Smooth muscle cell (in vitro differentiated cells): ENCODE measurements around the gene TRPC3. TPM values are rescaled to one million over a fixed set of nuclear protein-coding genes. Genes with fewer than 3 reads are reported as not detected.

Source experiments
- DNase-seq: peaks from one replicate; lab custom pipeline; 2025; ENCODE audit not compliant: unreplicated experiment; lab: John Stamatoyannopoulos, UW
- H2AFZ ChIP-seq: fragments of 200-600 bp; sonication (generic); 2 replicates; pipeline ENCODE4 v1.6.0; 2016; ENCODE audit warnings: antibody characterized with exemption, low read depth, mild to moderate bottlenecking
- H3F3A ChIP-seq: fragments of 200-600 bp; sonication (generic); 2 replicates; pipeline ENCODE4 v1.6.0; 2017; ENCODE audit warnings: antibody characterized with exemption, low read depth
- H3K27ac ChIP-seq: fragments of 200-600 bp; sonication (generic); 2 replicates; pipeline ENCODE4 v1.5.1; 2016; ENCODE audit warnings: low read depth, mild to moderate bottlenecking
- H3K27me3 ChIP-seq: fragments of 200-600 bp; sonication (generic); 2 replicates; pipeline ENCODE4 v1.6.1; 2016; ENCODE audit warnings: low read depth, mild to moderate bottlenecking
- H3K36me3 ChIP-seq: fragments of 200-600 bp; sonication (generic); 2 replicates; pipeline ENCODE4 v1.5.1; 2016; ENCODE audit warnings: low read depth
- H3K4me1 ChIP-seq: fragments of 200-600 bp; sonication (generic); 2 replicates; pipeline ENCODE4 v1.5.1; 2016; ENCODE audit warnings: low read depth
- H3K4me2 ChIP-seq: fragments of 200-600 bp; sonication (generic); 2 replicates; pipeline ENCODE4 v1.6.0; 2016; ENCODE audit warnings: mild to moderate bottlenecking
- H3K4me3 ChIP-seq: fragments of 200-600 bp; sonication (generic); 2 replicates; pipeline ENCODE4 v1.5.1; 2016; ENCODE audit warnings: mild to moderate bottlenecking
- H3K79me2 ChIP-seq: fragments of 200-600 bp; sonication (generic); 2 replicates; pipeline ENCODE4 v1.6.0; 2016; ENCODE audit warnings: low read depth, mild to moderate bottlenecking
- H3K9ac ChIP-seq: fragments of 200-600 bp; sonication (generic); 2 replicates; pipeline ENCODE4 v1.6.0; 2016; ENCODE audit warnings: low read depth
- H3K9me3 ChIP-seq: fragments of 200-600 bp; sonication (generic); replicated peaks from 2 replicates; pipeline ENCODE4 v1.5.1; 2016; ENCODE audit warnings: low read depth
- H4K20me1 ChIP-seq: fragments of 200-600 bp; sonication (generic); 2 replicates; pipeline ENCODE4 v1.6.0; 2016; ENCODE audit warnings: low read depth
- CTCF ChIP-seq: fragments of 200-600 bp; sonication (generic); IDR thresholded peaks from 2 replicates; pipeline ENCODE4 v1.5.1; 2017; ENCODE audit warnings: borderline replicate concordance, mild to moderate bottlenecking, antibody characterized with exemption; ENCODE audit not compliant: insufficient read depth, poor library complexity, severe bottlenecking
- WGBS: methylation state at CpG from one replicate; pipeline ENCODE4 v1.1.7; 2016; ENCODE audit warnings: low lambda C conversion rate; 5-methylcytosine and 5-hydroxymethylcytosine counted together
- polyA plus RNA-seq: library from polyadenylated mRNA; unstranded; fragments of >200 nt; fragmentation: Nextera tagmentation; extraction: Ambion mirVana; gene quantifications from 2 replicates; pipeline ENCODE4 v1.2.1, GENCODE V29; 2016
- total RNA-seq: library from RNA; depleted of rRNA; stranded (reverse); fragments of >200 nt; gene quantifications from 2 replicates; pipeline ENCODE4 v1.2.3, GENCODE V29; 2014

Gene TRPC3
- total and polyA plus RNA-seq, 2 experiments from 2014 or later, result 0.17 to 0.36 TPM

- H3K27me3 ChIP-seq, result peaks cover 6% of the 10 kb centered on the region
- H3K4me1 ChIP-seq, result no peaks in the 10 kb centered on the region
- no peaks in the 10 kb centered on the region for H3F3A ChIP-seq
- H4K20me1 ChIP-seq, result no peaks in the 10 kb centered on the region
- H3K9me3 ChIP-seq, result no peaks in the 10 kb centered on the region
- no peak overlapping the region for H3K4me2 ChIP-seq
- no peak overlapping the region for H2AFZ ChIP-seq
- TF ChIP-seq CTCF, result no peak
- no peak overlapping the region for H3K4me3 ChIP-seq
- no peaks in the 10 kb centered on the region for H3K36me3 ChIP-seq
- H3K79me2 ChIP-seq, result no peaks in the 10 kb centered on the region
- H3K9ac ChIP-seq, result no peak overlapping the region
- no peak overlapping the region for H3K27ac ChIP-seq
- WGBS, result 81% methylated on average over 1 of the region's 1 CpG
- DNase-seq, result no peak
These were observed 37.1 kb upstream of the TRPC3 start for GRCh38 chr4:121988950-121989349.

GRCh38 chr4:121980643-121981042 is 28.8 kb upstream of the TRPC3 start:
- H3K27me3 ChIP-seq, result no peaks in the 10 kb centered on the region
- no peak overlapping the region for H2AFZ ChIP-seq
- DNase-seq, result no peak
- no peaks in the 10 kb centered on the region for H3K79me2 ChIP-seq
- 89% methylated on average over 3 of the region's 3 CpGs for WGBS
- no peaks in the 10 kb centered on the region for H4K20me1 ChIP-seq
- no peaks in the 10 kb centered on the region for H3K9me3 ChIP-seq
- H3K4me3 ChIP-seq, result no peak overlapping the region
- H3K36me3 ChIP-seq, result no peaks in the 10 kb centered on the region
- H3K27ac ChIP-seq, result no peak overlapping the region
- H3K4me1 ChIP-seq, result no peaks in the 10 kb centered on the region
- TF ChIP-seq CTCF, result no peak
- no peak overlapping the region for H3K9ac ChIP-seq
- H3K4me2 ChIP-seq, result no peak overlapping the region
- H3F3A ChIP-seq, result no peaks in the 10 kb centered on the region

- 99% methylated on average over 2 of the region's 2 CpGs for WGBS
- Histone ChIP-seq H3K27me3 (peaks cover 17% of the 10 kb centered on the region), H3K27ac (no peak overlapping the region), H3K9me3 (no peaks in the 10 kb centered on the region), H3K79me2 (no peaks in the 10 kb centered on the region), H4K20me1 (no peaks in the 10 kb centered on the region), H3K4me1 (no peaks in the 10 kb centered on the region), H3K4me3 (no peak overlapping the region), H3K4me2 (no peak overlapping the region), H2AFZ (no peak overlapping the region), H3K36me3 (no peaks in the 10 kb centered on the region), H3K9ac (no peak overlapping the region), H3F3A (no peaks in the 10 kb centered on the region)
- TF ChIP-seq CTCF, result no peak
- no peak for DNase-seq
These were observed 26.3 kb upstream of the TRPC3 start for GRCh38 chr4:121978172-121978516.

GRCh38 chr4:121977251-121978171 is 25.7 kb upstream of the TRPC3 start:
- 73% methylated on average over 9 of the region's 9 CpGs for WGBS
- Histone ChIP-seq H3K4me3 (no peak overlapping the region), H3K27ac (no peak overlapping the region), H3K4me2 (no peak overlapping the region), H4K20me1 (no peaks in the 10 kb centered on the region), H3F3A (no peaks in the 10 kb centered on the region), H3K9ac (no peak overlapping the region), H3K79me2 (no peaks in the 10 kb centered on the region), H3K36me3 (no peaks in the 10 kb centered on the region), H3K4me1 (no peaks in the 10 kb centered on the region), H3K9me3 (no peaks in the 10 kb centered on the region), H2AFZ (no peak overlapping the region), H3K27me3 (peaks cover 17% of the 10 kb centered on the region)
- TF ChIP-seq CTCF, result no peak
- no peak for DNase-seq
